Glutamatergic neuron (in vitro differentiated cells): ENCODE results near the gene DOCK2. TPM values are rescaled to one million over a fixed set of nuclear protein-coding genes. Genes with fewer than 3 reads are reported as not detected.

ENCODE experiments used
- DNase-seq: peaks from one replicate; pipeline ENCODE4 v3.0.0; 2022
- H3K27ac Mint-ChIP-seq: one replicate; pipeline ENCODE4 v1.8.0; 2020; ENCODE audit warnings: mild to moderate bottlenecking, mixed read lengths, inconsistent platforms; ENCODE audit not compliant: unreplicated experiment
- H3K27me3 Mint-ChIP-seq: one replicate; pipeline ENCODE4 v1.8.0; 2020; ENCODE audit warnings: mild to moderate bottlenecking, moderate library complexity, mixed read lengths, inconsistent platforms; ENCODE audit not compliant: unreplicated experiment
- H3K36me3 Mint-ChIP-seq: one replicate; pipeline ENCODE4 v1.8.0; 2020; ENCODE audit warnings: mild to moderate bottlenecking, mixed read lengths, inconsistent platforms; ENCODE audit not compliant: unreplicated experiment
- H3K4me1 Mint-ChIP-seq: one replicate; pipeline ENCODE4 v1.8.0; 2020; ENCODE audit warnings: mild to moderate bottlenecking, low read depth, mixed read lengths, inconsistent platforms; ENCODE audit not compliant: unreplicated experiment
- H3K4me3 Mint-ChIP-seq: one replicate; pipeline ENCODE4 v1.8.0; 2020; ENCODE audit warnings: mild to moderate bottlenecking, mixed read lengths, inconsistent platforms; ENCODE audit not compliant: unreplicated experiment
- H3K9me3 Mint-ChIP-seq: one replicate; pipeline ENCODE4 v1.8.0; 2020; ENCODE audit warnings: mild to moderate bottlenecking, moderate library complexity, mixed read lengths, inconsistent platforms; ENCODE audit not compliant: unreplicated experiment
- CTCF ChIP-seq: fragments of 200-600 bp; sonication (generic); IDR thresholded peaks from one replicate; pipeline ENCODE4 v1.5.0; 2021; ENCODE audit not compliant: partially characterized antibody, unreplicated experiment
- total RNA-seq: library from RNA; stranded (reverse); fragmentation: NEBNext Ultra II Directional; extraction: Animal tissue kit (Norgen Biotek cat#: 25700); gene quantifications from one replicate; pipeline ENCODE4 v1.2.1, GENCODE V29; 2021; ENCODE audit not compliant: unreplicated experiment

Gene DOCK2
- total RNA-seq, 1 donor from 2014 or later = 0.66 TPM

GRCh38 chr5:169778622-169779596, 141.8 kb downstream of the DOCK2 start:
- Mint-ChIP-seq H3K27me3 (peaks cover 2% of the 10 kb centered on the region), H3K9me3 (no peaks in the 10 kb centered on the region), H3K27ac (no peak overlapping the region), H3K4me1 (no peaks in the 10 kb centered on the region), H3K36me3 (no peaks in the 10 kb centered on the region), H3K4me3 (no peak overlapping the region)
- no peak for DNase-seq
- no peak for TF ChIP-seq CTCF

GRCh38 chr5:169781420-169782345, 144.6 kb downstream of the DOCK2 start:
- peaks cover 7% of the 10 kb centered on the region for H3K4me1 Mint-ChIP-seq
- H3K36me3 Mint-ChIP-seq = no peaks in the 10 kb centered on the region
- no peaks in the 10 kb centered on the region for H3K9me3 Mint-ChIP-seq
- H3K27me3 Mint-ChIP-seq = peaks cover 2% of the 10 kb centered on the region
- H3K4me3 Mint-ChIP-seq = no peak overlapping the region
- no peak for TF ChIP-seq CTCF
- H3K27ac Mint-ChIP-seq = no peak overlapping the region
- no peak for DNase-seq

GRCh38 chr5:169785771-169786618, 148.9 kb downstream of the DOCK2 start:
- Mint-ChIP-seq H3K4me3 (no peak overlapping the region), H3K27ac (peak overlapping the region; percentile 23), H3K27me3 (no peaks in the 10 kb centered on the region), H3K36me3 (no peaks in the 10 kb centered on the region), H3K4me1 (peaks cover 10% of the 10 kb centered on the region), H3K9me3 (no peaks in the 10 kb centered on the region)
- DNase-seq = no peak
- TF ChIP-seq CTCF = no peak

GRCh38 chr5:169788168-169788567, 151.1 kb downstream of the DOCK2 start:
- no peak for DNase-seq
- Mint-ChIP-seq H3K9me3 (no peaks in the 10 kb centered on the region), H3K27me3 (no peaks in the 10 kb centered on the region), H3K4me3 (no peak overlapping the region), H3K27ac (no peak overlapping the region), H3K36me3 (no peaks in the 10 kb centered on the region), H3K4me1 (peaks cover 10% of the 10 kb centered on the region)
- no peak for TF ChIP-seq CTCF
